DND-41 (cell line): ENCODE results near the gene ABHD5.

ENCODE experiments used
- ATAC-seq: fragments of 200-7000 bp; cut with Tn5 transposase; 3 replicates; pipeline ENCODE4 v1.9.1; 2021; ENCODE audit warnings: low read depth; ENCODE audit not compliant: insufficient read depth
- DNase-seq: peaks from one replicate; pipeline ENCODE4 v3.0.0-alpha.2; 2020
- H2AFZ ChIP-seq: 2 replicates; pipeline ENCODE4 v1.6.0; 2012; ENCODE audit warnings: low read depth, low read length
- H3K27ac ChIP-seq: 2 replicates; pipeline ENCODE4 v1.5.1; 2012; ENCODE audit warnings: low read length, inconsistent platforms
- H3K27me3 ChIP-seq: fragments of 200-600 bp; sonication (generic); 2 replicates; pipeline ENCODE4 v1.6.0; 2012; ENCODE audit warnings: low read length, mild to moderate bottlenecking, inconsistent platforms; ENCODE audit not compliant: insufficient read depth, poor library complexity
- H3K36me3 ChIP-seq: 2 replicates; pipeline ENCODE4 v1.5.1; 2012; ENCODE audit warnings: low read length, inconsistent platforms; ENCODE audit not compliant: insufficient read depth
- H3K4me1 ChIP-seq: 2 replicates; pipeline ENCODE4 v1.5.1; 2012; ENCODE audit warnings: mild to moderate bottlenecking, low read length; ENCODE audit not compliant: insufficient read depth
- H3K4me2 ChIP-seq: 2 replicates; pipeline ENCODE4 v1.6.0; 2012; ENCODE audit warnings: mild to moderate bottlenecking, moderate library complexity, low read length, inconsistent platforms; ENCODE audit not compliant: insufficient read depth
- H3K4me3 ChIP-seq, 2 experiments: fragments of 200-600 bp in 1 of 2; shearing (Covaris generic) in 1 of 2; 2 replicates each; pipeline ENCODE4 v1.5.1; 2012 to 2016; ENCODE audit warnings: inconsistent platforms in 2 of 2, low read length in 2 of 2, mild to moderate bottlenecking in 2 of 2, low read depth in 1 of 2, moderate library complexity in 1 of 2
- H3K79me2 ChIP-seq: 2 replicates; pipeline ENCODE4 v1.6.0; 2012; ENCODE audit warnings: low read length, inconsistent platforms; ENCODE audit not compliant: insufficient read depth
- H3K9ac ChIP-seq: 2 replicates; pipeline ENCODE4 v1.6.0; 2012; ENCODE audit warnings: low read depth, mild to moderate bottlenecking, inconsistent platforms, low read length, moderate library complexity
- H3K9me3 ChIP-seq: 2 replicates; pipeline ENCODE4 v1.5.1; 2012; ENCODE audit warnings: low read length, moderate library complexity, mild to moderate bottlenecking, inconsistent platforms; ENCODE audit not compliant: insufficient read depth, severe bottlenecking
- H4K20me1 ChIP-seq: 2 replicates; pipeline ENCODE4 v1.6.0; 2012; ENCODE audit warnings: low read length; ENCODE audit not compliant: insufficient read depth
- EZH2 ChIP-seq: IDR thresholded peaks from 3 replicates; pipeline ENCODE4 v1.6.1; 2012; ENCODE audit warnings: borderline replicate concordance, low read depth, mild to moderate bottlenecking, moderate library complexity, low read length, inconsistent platforms; ENCODE audit not compliant: severe bottlenecking
- TF ChIP-seq, protein P1 (sequence below): IDR thresholded peaks from 2 replicates; pipeline ENCODE4 v1.5.1; 2012; ENCODE audit warnings: borderline replicate concordance, low read length, moderate library complexity, mild to moderate bottlenecking; ENCODE audit not compliant: poor library complexity, severe bottlenecking; ENCODE audit errors: extremely low read depth

The ABHD5 gene

DNA sequence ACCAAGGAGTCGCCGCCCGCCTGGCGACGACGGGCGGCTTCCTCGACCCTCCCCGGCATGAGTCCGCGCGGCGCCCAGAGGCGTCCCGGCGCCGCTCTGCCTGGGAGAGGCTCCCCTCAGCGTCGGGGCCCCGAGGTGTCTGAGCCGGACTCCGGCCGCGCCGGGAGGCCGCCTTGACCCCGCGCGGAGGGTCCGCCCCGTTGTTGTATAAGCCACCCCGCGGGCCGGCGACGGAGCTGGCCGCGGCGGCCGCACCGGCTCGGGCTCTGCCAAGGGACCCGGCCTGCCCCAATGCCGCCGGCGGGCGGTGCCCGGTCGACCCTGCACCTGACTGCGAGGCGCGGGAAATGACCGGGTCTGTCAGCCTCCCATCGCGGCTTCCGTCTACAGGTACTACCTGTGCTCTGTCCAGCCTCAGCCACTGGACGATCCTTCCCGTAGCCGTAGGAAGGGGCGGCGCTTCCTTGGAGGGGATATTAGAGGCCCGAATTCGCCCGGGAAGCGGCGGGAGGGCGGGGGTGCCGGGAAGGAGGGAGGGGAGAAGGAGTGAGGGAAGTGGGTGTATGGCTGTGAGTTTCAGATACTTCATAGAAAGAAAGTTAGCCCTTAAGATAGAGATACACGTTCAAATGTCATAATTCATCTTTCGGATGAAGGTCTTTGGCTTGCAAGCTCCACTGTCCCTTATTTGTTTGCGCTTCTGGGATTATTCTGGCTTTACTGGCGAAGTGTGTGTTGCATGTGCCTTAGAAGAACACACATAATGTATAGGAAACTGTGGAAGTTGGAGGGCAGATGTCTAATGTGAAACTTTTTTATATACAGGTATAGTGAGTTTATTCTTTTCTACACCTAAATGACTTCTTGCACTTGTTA lies 620 bp downstream of the ABHD5 start:
- Histone ChIP-seq H3K36me3 (no peaks in the 10 kb centered on the region; the same call in 1 of the 2 replicates), H3K27ac (peak overlapping the region; percentile 70), H3K9me3 (no peaks in the 10 kb centered on the region), H3K4me3 (peak overlapping the region; percentile 76 to 93), H3K4me2 (peak overlapping the region; percentile 95), H3K4me1 (peaks cover 29% of the 10 kb centered on the region), H3K79me2 (peaks cover 42% of the 10 kb centered on the region), H2AFZ (peak overlapping the region; percentile 91), H3K27me3 (no peaks in the 10 kb centered on the region), H3K9ac (peak overlapping the region; percentile 91), H4K20me1 (peaks cover 4% of the 10 kb centered on the region; the same call in 1 of the 2 replicates)
- TF ChIP-seq, protein P1, sequence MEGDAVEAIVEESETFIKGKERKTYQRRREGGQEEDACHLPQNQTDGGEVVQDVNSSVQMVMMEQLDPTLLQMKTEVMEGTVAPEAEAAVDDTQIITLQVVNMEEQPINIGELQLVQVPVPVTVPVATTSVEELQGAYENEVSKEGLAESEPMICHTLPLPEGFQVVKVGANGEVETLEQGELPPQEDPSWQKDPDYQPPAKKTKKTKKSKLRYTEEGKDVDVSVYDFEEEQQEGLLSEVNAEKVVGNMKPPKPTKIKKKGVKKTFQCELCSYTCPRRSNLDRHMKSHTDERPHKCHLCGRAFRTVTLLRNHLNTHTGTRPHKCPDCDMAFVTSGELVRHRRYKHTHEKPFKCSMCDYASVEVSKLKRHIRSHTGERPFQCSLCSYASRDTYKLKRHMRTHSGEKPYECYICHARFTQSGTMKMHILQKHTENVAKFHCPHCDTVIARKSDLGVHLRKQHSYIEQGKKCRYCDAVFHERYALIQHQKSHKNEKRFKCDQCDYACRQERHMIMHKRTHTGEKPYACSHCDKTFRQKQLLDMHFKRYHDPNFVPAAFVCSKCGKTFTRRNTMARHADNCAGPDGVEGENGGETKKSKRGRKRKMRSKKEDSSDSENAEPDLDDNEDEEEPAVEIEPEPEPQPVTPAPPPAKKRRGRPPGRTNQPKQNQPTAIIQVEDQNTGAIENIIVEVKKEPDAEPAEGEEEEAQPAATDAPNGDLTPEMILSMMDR = no peak
- TF ChIP-seq EZH2 = no peak
- ATAC-seq (peak; percentile 50), DNase-seq (peak; percentile 45)

DNA sequence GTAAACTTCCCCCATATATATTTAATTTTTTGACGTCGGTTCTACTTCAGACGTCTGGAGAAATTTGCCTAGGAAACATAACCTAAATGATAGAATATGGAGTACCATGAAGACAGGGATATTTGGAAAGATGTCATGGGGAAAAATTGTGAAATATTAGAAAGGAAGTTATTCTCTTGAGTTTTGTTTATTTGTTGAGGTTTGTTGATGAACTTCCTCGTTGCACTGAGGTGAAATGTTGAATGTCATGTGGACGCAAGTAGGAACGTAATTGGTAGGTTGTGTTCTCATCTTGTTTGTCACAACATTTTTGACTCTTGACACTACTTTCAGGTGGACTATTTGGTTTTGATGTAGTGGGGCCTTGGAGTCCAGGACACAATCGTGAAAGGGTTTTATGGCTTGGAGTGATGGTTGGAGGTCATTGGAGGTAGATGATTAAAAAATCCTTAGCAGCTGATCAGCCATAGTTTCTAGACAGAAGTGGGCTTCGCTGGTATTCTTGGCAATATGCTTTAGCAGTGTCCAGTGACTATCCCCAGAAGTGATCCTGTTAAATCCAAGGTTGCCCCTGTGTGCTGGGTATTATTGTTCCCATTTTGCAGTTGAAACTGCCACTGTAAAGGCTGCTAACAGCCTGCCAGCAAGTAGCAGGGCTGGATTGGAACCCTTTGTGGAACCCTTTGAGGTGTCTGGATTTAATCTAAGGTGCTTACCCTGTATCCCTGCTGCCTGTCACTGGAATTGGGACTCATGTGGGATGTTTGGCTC lies 1.5 kb downstream of the ABHD5 start:
- Histone ChIP-seq H3K9me3 (no peaks in the 10 kb centered on the region), H3K4me2 (peak overlapping the region; percentile 95), H3K9ac (peak overlapping the region; percentile 91), H3K79me2 (peaks cover 49% of the 10 kb centered on the region), H3K4me3 (peak overlapping the region; percentile 76 to 93; a peak in 3 of 4 replicates), H3K4me1 (peaks cover 29% of the 10 kb centered on the region), H3K27me3 (no peaks in the 10 kb centered on the region), H4K20me1 (peaks cover 4% of the 10 kb centered on the region; the same call in 1 of the 2 replicates), H3K27ac (no peak overlapping the region), H3K36me3 (no peaks in the 10 kb centered on the region; the same call in 1 of the 2 replicates), H2AFZ (no peak overlapping the region)
- ATAC-seq (no peak), DNase-seq (no peak)
- TF ChIP-seq, protein P1 = no peak
- TF ChIP-seq EZH2 = no peak

GRCh38 chr3:43692971-43693370 lies 2.2 kb downstream of the ABHD5 start:
- H3K4me3 ChIP-seq = 0 out of 4 replicates have a peak overlapping the region, but pooled peaks of 1 of the 2 experiments have one; percentile 93
- peak overlapping the region; percentile 95; the same call in 1 of the 2 replicates for H3K4me2 ChIP-seq
- H3K27me3 ChIP-seq = no peaks in the 10 kb centered on the region
- H3K4me1 ChIP-seq = peaks cover 29% of the 10 kb centered on the region
- H3K9me3 ChIP-seq = no peaks in the 10 kb centered on the region
- no peaks in the 10 kb centered on the region; the same call in 1 of the 2 replicates for H3K36me3 ChIP-seq
- no peak overlapping the region for H2AFZ ChIP-seq
- H3K9ac ChIP-seq = no peak overlapping the region
- no peak for DNase-seq
- TF ChIP-seq, protein P1 = no peak
- no peak for TF ChIP-seq EZH2
- no peak for ATAC-seq
- peaks cover 4% of the 10 kb centered on the region; the same call in 1 of the 2 replicates for H4K20me1 ChIP-seq
- H3K79me2 ChIP-seq = peaks cover 53% of the 10 kb centered on the region
- H3K27ac ChIP-seq = no peak overlapping the region
